ENCODE data around the gene PCDHB12.

The PCDHB12 gene

GRCh38 chr5:141260458-141261237 lies 52.1 kb downstream of the PCDHB12 start:
- in situ Hi-C loops (cut with MboI; ENCODE audit: low sequenced_read_pairs) = no loop called here

GRCh38 chr5:141261238-141261546 lies 52.7 kb downstream of the PCDHB12 start:
- in situ Hi-C loops (cut with MboI; ENCODE audit: low sequenced_read_pairs) = no loop called here

Data from HL-60/S4 (cell line).